ENCODE results near the gene ATG4C.
"Not testable (repeated sequence)": the region's sequence is repeated elsewhere in the genome, so short reads cannot be mapped to it uniquely, and the experiment has no call there.

ATG4C gene

GRCh38 chr1:62783736-62784508 lies at the start of gene ATG4C:
Gene ATG4C, plus strand, starts transcription at chr1:62784132. Its CDS starts 19,655 bp downstream, at chr1:62803787.
- peak; percentile 91 to 92 for DNase-seq

GRCh38 chr1:62735491-62736171 lies 48.3 kb upstream of the ATG4C start:
- DNase-seq = no peak

- DNase-seq = not testable (repeated sequence)
Measured at GRCh38 chr1:62740701-62741100, 43.2 kb upstream of the ATG4C start.

GRCh38 chr1:62744611-62745577 lies 39.0 kb upstream of the ATG4C start:
- DNase-seq = no peak

- DNase-seq = no peak
Measured at GRCh38 chr1:62746086-62746808, 37.7 kb upstream of the ATG4C start.

- no peak for DNase-seq
Measured at GRCh38 chr1:62746809-62747138, 37.2 kb upstream of the ATG4C start.

GRCh38 chr1:62753031-62753965 lies 30.6 kb upstream of the ATG4C start:
- no peak for DNase-seq

GRCh38 chr1:62754938-62755337 lies 29.0 kb upstream of the ATG4C start:
- not testable (repeated sequence) for DNase-seq

- not testable (repeated sequence) for DNase-seq
Measured at GRCh38 chr1:62756255-62756884, 27.6 kb upstream of the ATG4C start.

GRCh38 chr1:62759232-62759875 lies 24.6 kb upstream of the ATG4C start:
- not testable (repeated sequence) for DNase-seq

- DNase-seq = not testable (repeated sequence)
Measured at GRCh38 chr1:62760021-62760782, 23.7 kb upstream of the ATG4C start.

- not testable (repeated sequence) for DNase-seq
Measured at GRCh38 chr1:62761223-62761870, 22.6 kb upstream of the ATG4C start.

- not testable (repeated sequence) for DNase-seq
Measured at GRCh38 chr1:62762027-62762426, 21.9 kb upstream of the ATG4C start.

GRCh38 chr1:62765981-62766380 lies 18.0 kb upstream of the ATG4C start:
- DNase-seq = no peak

- DNase-seq = not testable (repeated sequence)
Measured at GRCh38 chr1:62768551-62768950, 15.4 kb upstream of the ATG4C start.

GRCh38 chr1:62772607-62773295 lies 11.2 kb upstream of the ATG4C start:
- no peak for DNase-seq

- DNase-seq = no peak
Measured at GRCh38 chr1:62774006-62774405, 9.9 kb upstream of the ATG4C start.

- DNase-seq = no peak
Measured at GRCh38 chr1:62774971-62775595, 8.8 kb upstream of the ATG4C start.
